Esophagus squamous epithelium (tissue), 5 donors: ENCODE results near the gene P4HA3. TPM values are rescaled to one million over a fixed set of nuclear protein-coding genes. Genes with fewer than 3 reads are reported as not detected.

Experiments used
- DNase-seq: peaks from one replicate; lab custom pipeline; 2025; lab: John Stamatoyannopoulos, UW
- H3K27ac ChIP-seq, 4 donors: fragments of 200-600 bp; sonication (generic); one replicate each; pipeline ENCODE4 v1.5.1; 2016 to 2019; ENCODE audit warnings: mild to moderate bottlenecking in 1 of 4
- H3K27me3 ChIP-seq, 4 donors: fragments of 200-600 bp; sonication (generic); 1 replicate in 3 of 4; 2 replicates in 1 of 4; pipeline versions ENCODE4 v1.5.1 to v1.6.0; 2017 to 2021; ENCODE audit warnings: antibody characterized with exemption in 1 of 4
- H3K36me3 ChIP-seq, 3 donors: fragments of 200-600 bp; sonication (generic); one replicate each; pipeline ENCODE4 v1.5.1; 2016 to 2019
- H3K4me1 ChIP-seq, 3 donors: fragments of 200-600 bp; sonication (generic); one replicate each; pipeline ENCODE4 v1.5.1; 2017 to 2019
- H3K4me3 ChIP-seq, 4 donors: fragments of 200-600 bp; sonication (generic); 1 replicate in 3 of 4; 2 replicates in 1 of 4; pipeline ENCODE4 v1.5.1; 2016 to 2019; ENCODE audit warnings: mild to moderate bottlenecking in 2 of 4, moderate library complexity in 1 of 4
- H3K9me3 ChIP-seq, 3 donors: fragments of 200-600 bp; sonication (generic); one replicate each; pipeline ENCODE4 v1.5.1; 2016 to 2019
- CTCF ChIP-seq, 6 experiments: fragments of 450-650 bp in 4 of 6; fragments of 200-600 bp in 2 of 6; sonication (generic) in 2 of 6; IDR thresholded peaks; one replicate each; pipeline ENCODE4 v1.5.1; 2016 to 2019; ENCODE audit warnings: antibody characterized with exemption in 6 of 6, mild to moderate bottlenecking in 4 of 6, moderate library complexity in 4 of 6
- POLR2A ChIP-seq, 4 donors: fragments of 450-650 bp; IDR thresholded peaks; one replicate each; pipeline ENCODE4 v1.6.1; 2017; ENCODE audit warnings: antibody characterized with exemption in 4 of 4, mild to moderate bottlenecking in 4 of 4, moderate library complexity in 3 of 4
- WGBS, 2 donors: methylation state at CpG; one replicate each; pipeline ENCODE4 v1.1.5; 2018; 5-methylcytosine and 5-hydroxymethylcytosine counted together
- intact Hi-C: fragments of 100-400 bp; cut with DNase I; formaldehyde crosslinking; loops from one replicate; pipeline ENCODE4 v1.15.0; 2022
- total RNA-seq, 4 donors: library from RNA; depleted of rRNA; stranded (reverse); fragments of >200 nt; gene quantifications; one replicate each; pipeline ENCODE4 v1.1.0, GENCODE V29; 2016
- donor health status: DM: yes; HTN: yes; CAD: no.

P4HA3 gene
- total RNA-seq, 4 donors from 2014 or later: 0.19 TPM; not detected in 3

GRCh38 chr11:74322667-74323066 lies 11.2 kb upstream of the P4HA3 start:
- TF ChIP-seq CTCF (IDR thresholded peaks at IDR 0.05): no peak
- WGBS, 2 donors: 54 to 56% methylated on average over 2 of the region's 2 CpGs
- peak overlapping the region in 1 of 4 donors; percentile 46 for H3K27ac ChIP-seq
- H3K4me3 ChIP-seq: no peak overlapping the region
- H3K27me3 ChIP-seq: no peaks in the 10 kb centered on the region
- H3K4me1 ChIP-seq: peaks cover 0 to 57% (median 18%) of the 10 kb centered on the region in 3 donors
- DNase-seq: no peak
- H3K36me3 ChIP-seq: no peaks in the 10 kb centered on the region
- intact Hi-C loops: no loop called here
- H3K9me3 ChIP-seq: no peaks in the 10 kb centered on the region

GRCh38 chr11:74321487-74322188 lies 10.2 kb upstream of the P4HA3 start:
- intact Hi-C loops: no loop called here
- no peaks in the 10 kb centered on the region for H3K27me3 ChIP-seq
- peak overlapping the region in 1 of 4 donors; percentile 46 for H3K27ac ChIP-seq
- DNase-seq: no peak
- no peaks in the 10 kb centered on the region for H3K36me3 ChIP-seq
- H3K4me1 ChIP-seq: peaks cover 0 to 49% (median 18%) of the 10 kb centered on the region in 3 donors
- no peak overlapping the region for H3K4me3 ChIP-seq
- TF ChIP-seq CTCF (IDR thresholded peaks at IDR 0.05) (peak in 4 of 6 experiments; percentile 27 to 43 (median 39)), POLR2A (IDR thresholded peaks at IDR 0.05) (no peak)
- H3K9me3 ChIP-seq: peaks cover 0 to 10% (median 0%) of the 10 kb centered on the region in 3 donors
- 30 to 34% methylated on average over 10 of the region's 10 CpGs for WGBS, 2 donors

GRCh38 chr11:74320538-74320937 lies 9.1 kb upstream of the P4HA3 start:
- Histone ChIP-seq H3K9me3 (peaks cover 0 to 20% (median 0%) of the 10 kb centered on the region in 3 donors), H3K27ac (no peak overlapping the region), H3K27me3 (peaks cover 0 to 3% (median 0%) of the 10 kb centered on the region in 4 donors), H3K36me3 (no peaks in the 10 kb centered on the region), H3K4me1 (peaks cover 0 to 38% (median 12%) of the 10 kb centered on the region in 3 donors), H3K4me3 (no peak overlapping the region)
- TF ChIP-seq CTCF (IDR thresholded peaks at IDR 0.05) (no peak), POLR2A (IDR thresholded peaks at IDR 0.05) (no peak)
- WGBS, 2 donors: 19 to 43% methylated on average over 2 of the region's 2 CpGs
- DNase-seq: no peak
- intact Hi-C loops: no loop called here

- 49 to 60% methylated on average over 5 of the region's 5 CpGs for WGBS, 2 donors
- H3K4me3 ChIP-seq: no peak overlapping the region
- peak overlapping the region in 3 of 4 donors; percentile 40 to 52 (median 41) for H3K27ac ChIP-seq
- TF ChIP-seq POLR2A (IDR thresholded peaks at IDR 0.05) (no peak), CTCF (IDR thresholded peaks at IDR 0.05) (no peak)
- H3K4me1 ChIP-seq: peaks cover 0 to 38% (median 8%) of the 10 kb centered on the region in 3 donors
- H3K9me3 ChIP-seq: peaks cover 0 to 20% (median 0%) of the 10 kb centered on the region in 3 donors
- peaks cover 0 to 9% (median 0%) of the 10 kb centered on the region in 4 donors for H3K27me3 ChIP-seq
- intact Hi-C loops: no loop called here
- no peaks in the 10 kb centered on the region for H3K36me3 ChIP-seq
- no peak for DNase-seq
Observed at GRCh38 chr11:74319139-74319816, 7.8 kb upstream of the P4HA3 start.
